GM19455 (cell line): ENCODE measurements around the gene NR5A2.
A peak's percentile ranks its signal among the peaks of the same experiment; 100 is the strongest.

Experiments used
- ATAC-seq: cut with Tn5 transposase; IDR thresholded peaks from one replicate; pipeline ENCODE4 v1.9.1; 2021; ENCODE audit not compliant: unreplicated experiment

NR5A2 gene

GRCh38 chr1:200062143-200062542, 34.6 kb downstream of the NR5A2 start:
- no peak for ATAC-seq

- peak; percentile 97 for ATAC-seq
Measured at GRCh38 chr1:200072636-200073285, 45.3 kb downstream of the NR5A2 start.

- ATAC-seq, result no peak
Measured at GRCh38 chr1:200073286-200073637, 45.8 kb downstream of the NR5A2 start.

- ATAC-seq, result no peak
Measured at GRCh38 chr1:200075522-200075921, 48.0 kb downstream of the NR5A2 start.

- no peak for ATAC-seq
Measured at GRCh38 chr1:200075938-200076546, 48.5 kb downstream of the NR5A2 start.

- ATAC-seq, result no peak
Measured at GRCh38 chr1:200079232-200079940, 51.9 kb downstream of the NR5A2 start.

- no peak for ATAC-seq
Measured at GRCh38 chr1:200081151-200081968, 53.9 kb downstream of the NR5A2 start.

- ATAC-seq, result no peak
Measured at GRCh38 chr1:200081969-200082245, 54.4 kb downstream of the NR5A2 start.

GRCh38 chr1:200082329-200082728, 54.8 kb downstream of the NR5A2 start:
- ATAC-seq, result no peak

- no peak for ATAC-seq
Measured at GRCh38 chr1:200090252-200091159, 63.0 kb downstream of the NR5A2 start.

- ATAC-seq, result no peak
Measured at GRCh38 chr1:200095057-200095577, 67.6 kb downstream of the NR5A2 start.

GRCh38 chr1:200096774-200097173, 69.3 kb downstream of the NR5A2 start:
- ATAC-seq, result no peak

GRCh38 chr1:200099040-200099439, 71.5 kb downstream of the NR5A2 start:
- ATAC-seq, result no peak

GRCh38 chr1:200103966-200104583, 76.6 kb downstream of the NR5A2 start:
- no peak for ATAC-seq

- ATAC-seq, result no peak
Measured at GRCh38 chr1:200107004-200107470, 79.5 kb downstream of the NR5A2 start.

GRCh38 chr1:200108659-200109058, 81.1 kb downstream of the NR5A2 start:
- no peak for ATAC-seq

GRCh38 chr1:200112290-200112689, 84.8 kb downstream of the NR5A2 start:
- no peak for ATAC-seq

- no peak for ATAC-seq
Measured at GRCh38 chr1:200115532-200115931, 88.0 kb downstream of the NR5A2 start.

- no peak for ATAC-seq
Measured at GRCh38 chr1:200116324-200116723, 88.8 kb downstream of the NR5A2 start.
